Right kidney (tissue), 1 donor: ENCODE measurements around the gene AOPEP.
A peak's percentile ranks its signal among the peaks of the same experiment; 100 is the strongest.

Experiments
- DNase-seq: peaks from one replicate; pipeline ENCODE4 v3.0.0-alpha.2; 2016

AOPEP gene

DNA sequence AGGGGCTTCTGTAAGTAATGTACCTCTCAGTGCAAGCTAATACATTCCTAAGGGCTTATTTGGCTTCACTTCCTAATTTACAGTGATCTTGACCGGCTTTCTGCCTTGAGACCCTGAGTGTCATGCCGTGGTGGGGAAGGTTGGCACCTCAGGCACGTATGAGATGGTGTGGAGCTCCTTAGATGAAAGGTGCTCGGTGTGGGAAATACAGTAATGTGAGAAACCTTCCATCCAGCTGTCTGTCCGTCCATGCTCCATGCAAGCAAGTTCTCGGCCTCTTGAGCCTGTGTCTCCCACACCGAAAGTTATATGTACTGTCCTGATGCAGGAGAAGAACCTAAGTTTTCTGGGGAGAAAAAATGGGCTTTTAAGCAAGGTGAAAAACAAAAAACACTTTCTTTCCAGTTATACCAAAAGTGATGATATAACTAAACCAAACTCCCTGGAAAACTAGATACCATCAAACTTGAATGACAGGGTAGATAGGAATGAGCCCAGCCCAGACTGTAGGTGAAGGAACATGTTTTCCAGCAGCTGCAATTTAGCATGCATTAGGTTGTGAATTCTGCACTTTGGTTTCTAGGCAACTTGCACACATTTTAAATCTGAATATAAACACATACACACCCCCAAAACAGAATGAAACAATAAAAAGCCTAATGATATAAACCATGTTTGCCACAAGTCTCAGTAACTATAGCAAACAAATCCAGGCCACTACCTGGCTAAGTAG is 311.5 kb downstream of the AOPEP start:
- DNase-seq = no peak

DNA sequence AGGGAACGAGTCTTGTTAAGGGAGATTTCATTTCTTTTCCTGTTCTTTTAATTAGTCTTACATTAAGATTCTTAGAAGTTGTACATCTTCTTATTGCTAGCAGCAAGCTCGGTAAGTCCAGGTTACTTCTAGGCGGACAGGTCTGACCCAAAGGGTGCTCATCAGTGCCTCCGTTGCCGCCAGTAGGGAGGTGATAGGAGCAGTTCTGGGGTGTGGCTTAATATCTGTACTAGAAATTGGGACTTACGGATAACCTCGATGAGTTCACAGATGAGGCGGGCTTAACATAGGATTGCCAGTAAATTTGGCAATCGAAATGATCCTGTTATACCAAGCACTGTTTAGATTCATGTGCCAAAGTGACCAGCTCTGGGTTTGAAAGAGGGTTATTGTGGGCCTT is 312.2 kb downstream of the AOPEP start:
- DNase-seq = no peak

DNA sequence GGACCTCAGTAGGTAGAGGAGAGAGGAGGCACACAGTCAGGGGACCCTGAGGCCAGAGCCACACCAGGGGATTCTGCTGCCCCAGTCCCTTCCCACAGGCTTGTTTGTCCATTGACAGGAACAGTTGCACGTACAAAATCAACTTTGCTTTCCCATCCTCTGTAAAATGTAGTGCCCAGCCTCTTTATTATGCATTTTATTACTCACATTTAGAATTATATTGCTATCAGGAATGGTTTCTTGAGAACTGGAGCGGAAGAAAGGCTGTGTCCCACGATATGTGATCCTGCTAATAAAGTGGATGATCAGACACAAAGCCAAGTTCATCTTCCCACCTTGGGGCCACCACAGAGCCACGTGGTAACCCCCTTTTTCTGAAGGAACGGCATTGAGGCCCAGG is 313.6 kb downstream of the AOPEP start:
- no peak for DNase-seq

DNA sequence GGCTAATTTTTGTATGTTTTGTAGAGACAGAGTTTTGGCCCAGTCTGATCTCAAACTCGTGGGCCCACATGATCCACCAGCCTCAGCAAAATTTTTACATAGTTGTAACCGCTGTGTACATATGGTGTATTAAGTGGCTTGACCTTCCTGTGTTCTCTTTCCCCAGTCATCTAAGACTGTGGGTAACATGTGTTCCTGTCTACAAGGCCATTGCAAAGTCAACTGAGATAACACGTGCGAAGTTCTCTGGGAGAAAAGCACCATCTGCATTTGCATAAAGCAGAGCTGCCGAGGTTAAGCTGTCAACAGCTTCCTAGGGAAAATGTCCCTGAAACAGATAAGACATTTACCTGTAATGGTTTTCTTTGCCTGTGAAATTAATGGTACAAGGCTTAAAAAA is 317.3 kb downstream of the AOPEP start:
- no peak for DNase-seq

DNA sequence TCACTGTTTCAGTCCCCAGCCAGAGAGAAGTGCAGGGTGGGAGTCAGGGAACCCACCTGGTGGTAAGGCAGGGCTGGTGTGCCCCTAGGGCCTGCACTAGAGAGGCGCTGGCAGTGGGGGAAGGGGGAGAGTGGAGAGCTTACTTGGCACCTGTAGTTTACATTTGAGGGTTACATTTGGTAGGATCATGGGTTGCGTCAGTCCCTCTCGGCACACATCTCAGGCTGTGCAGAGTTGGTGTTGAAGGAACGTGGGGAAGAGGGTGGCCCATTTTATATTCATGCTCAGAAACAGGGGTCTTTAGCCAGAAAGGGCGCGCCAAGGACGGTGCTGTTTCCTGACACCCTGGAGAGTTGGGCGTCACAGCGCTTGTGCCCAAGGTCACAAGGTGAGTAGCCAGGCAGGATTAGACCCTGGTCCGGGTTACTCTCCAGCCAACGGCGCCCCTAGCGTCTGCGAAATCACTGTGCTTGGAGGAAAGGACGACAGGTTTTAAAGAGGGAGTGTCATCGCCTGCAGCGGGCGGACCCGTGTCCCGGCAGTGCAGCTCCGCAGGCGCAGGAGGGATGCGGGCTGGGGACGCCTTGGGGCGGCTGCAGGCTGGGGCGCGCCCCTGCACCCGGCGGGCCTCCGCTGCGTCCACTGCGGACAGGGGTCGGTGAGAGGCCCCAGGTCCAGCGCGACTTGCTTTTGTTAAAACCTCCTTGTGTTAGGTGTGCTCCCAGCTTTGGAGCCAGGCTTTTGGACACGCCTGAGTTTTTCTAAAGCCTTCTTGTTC is 318.4 kb downstream of the AOPEP start:
- DNase-seq = peak; percentile 71

DNA sequence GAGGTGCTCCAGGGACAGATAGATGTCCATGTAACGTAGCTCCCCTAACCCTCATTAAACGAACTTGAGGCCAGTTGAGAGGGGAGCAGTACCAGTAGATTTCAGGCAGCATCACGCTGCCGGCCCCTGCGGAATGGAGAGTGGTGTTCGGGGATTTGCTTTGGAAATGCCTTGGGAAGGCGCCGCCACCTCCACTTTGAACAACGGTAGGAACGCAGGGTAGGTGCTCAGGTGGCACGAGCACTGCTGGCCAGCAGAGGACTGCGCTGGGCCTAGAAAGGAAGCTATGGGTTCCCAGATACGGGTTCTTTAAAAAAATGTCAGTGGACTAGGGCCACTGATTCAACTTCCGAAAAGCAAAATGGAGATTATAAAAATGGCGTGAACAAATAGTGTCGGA is 319.3 kb downstream of the AOPEP start:
- DNase-seq = no peak

DNA sequence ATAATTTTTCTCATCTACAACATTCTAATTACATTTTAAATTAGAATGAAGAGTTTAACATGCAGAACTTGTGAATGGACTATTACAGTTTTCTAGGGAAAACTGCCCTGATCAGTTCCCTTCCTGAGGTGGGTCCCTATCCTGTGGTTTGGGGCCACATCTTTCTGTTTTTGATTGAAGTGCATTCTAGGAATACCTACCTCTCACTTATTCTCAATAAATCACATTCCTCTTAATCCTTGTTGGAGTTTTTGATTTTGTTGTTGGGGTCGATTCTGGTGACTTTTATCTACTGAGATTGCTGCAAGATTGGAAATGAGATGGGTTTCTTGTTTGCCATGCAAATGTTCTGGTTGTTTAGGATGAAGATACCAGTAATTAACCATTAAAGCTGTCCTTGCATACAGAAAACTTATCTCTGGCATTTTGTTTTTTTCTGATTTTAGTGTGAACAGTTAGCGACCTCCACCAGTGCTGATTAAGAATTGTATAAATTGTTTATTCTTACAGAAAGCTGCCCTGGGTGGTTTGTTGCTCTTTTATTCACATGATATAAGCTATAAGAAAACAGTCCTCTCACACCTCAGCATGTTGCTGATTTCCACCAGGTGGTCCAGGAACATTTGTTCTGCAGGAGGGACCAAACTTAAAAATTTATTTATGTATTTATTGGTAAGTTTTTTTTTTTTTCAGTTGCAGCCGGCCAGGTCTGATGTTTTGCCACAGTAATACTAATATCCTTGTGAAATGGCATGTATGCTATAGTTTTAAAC is 321.1 kb downstream of the AOPEP start:
- DNase-seq = no peak

DNA sequence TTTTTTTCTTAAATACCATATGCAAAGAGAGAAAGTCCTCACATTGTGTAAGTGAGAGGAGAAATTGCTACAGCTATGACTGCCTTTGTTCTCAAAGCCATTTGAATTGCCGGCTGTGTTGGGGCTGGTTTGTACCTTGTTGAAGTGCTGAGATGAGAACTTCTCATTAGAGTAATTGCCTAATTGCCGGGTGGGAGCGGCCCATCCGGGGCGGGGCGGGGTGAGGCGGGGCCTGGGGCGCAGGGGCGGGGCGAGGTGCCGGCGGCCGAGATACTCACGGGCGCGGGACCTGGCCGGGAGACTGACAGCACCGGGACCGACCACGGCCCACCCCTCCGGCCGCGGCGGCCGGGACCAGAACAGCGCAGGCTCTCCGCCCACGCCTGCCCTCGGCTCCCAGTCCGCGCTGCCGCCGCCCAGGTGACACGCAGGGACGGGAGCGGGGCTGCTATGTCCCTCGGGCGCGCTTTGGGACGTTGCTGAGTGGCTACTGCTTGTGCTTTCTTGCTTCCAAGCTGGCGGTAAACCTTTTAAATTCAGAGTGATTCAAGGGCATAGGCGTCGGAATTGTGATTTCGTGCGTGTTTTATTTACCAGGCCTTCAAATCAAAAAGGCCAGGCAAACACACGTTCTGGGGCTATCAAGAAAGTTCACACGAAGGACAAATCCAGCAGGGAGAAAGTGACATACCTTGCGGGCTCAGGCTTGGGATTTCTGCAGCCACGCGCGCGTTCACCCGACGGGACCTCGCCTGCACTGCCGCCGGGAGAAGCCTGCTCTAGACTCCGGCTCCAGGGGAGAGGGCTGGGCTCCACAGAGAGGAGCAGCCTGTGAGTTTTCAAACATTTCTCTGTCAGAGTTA is 322.0 kb downstream of the AOPEP start:
- DNase-seq = peak; percentile 86

DNA sequence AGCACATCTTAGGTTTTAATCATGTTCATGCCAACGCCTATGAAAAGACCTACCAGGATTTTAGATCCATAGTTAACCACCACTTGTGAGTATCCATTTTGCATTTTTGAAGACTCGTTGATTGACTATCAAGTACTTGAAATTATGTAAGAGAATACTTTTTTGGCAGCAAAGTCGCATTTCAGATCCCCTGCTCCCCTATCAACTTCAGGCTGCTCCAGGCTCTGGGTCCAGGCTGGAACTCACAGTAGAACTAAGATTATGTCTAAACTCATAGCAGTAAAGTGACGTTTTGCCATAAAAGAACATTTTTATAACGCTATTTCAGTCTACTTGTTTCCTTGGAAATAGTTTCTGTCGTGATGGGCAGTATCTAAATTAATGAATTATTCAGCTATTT is 323.3 kb downstream of the AOPEP start:
- no peak for DNase-seq

DNA sequence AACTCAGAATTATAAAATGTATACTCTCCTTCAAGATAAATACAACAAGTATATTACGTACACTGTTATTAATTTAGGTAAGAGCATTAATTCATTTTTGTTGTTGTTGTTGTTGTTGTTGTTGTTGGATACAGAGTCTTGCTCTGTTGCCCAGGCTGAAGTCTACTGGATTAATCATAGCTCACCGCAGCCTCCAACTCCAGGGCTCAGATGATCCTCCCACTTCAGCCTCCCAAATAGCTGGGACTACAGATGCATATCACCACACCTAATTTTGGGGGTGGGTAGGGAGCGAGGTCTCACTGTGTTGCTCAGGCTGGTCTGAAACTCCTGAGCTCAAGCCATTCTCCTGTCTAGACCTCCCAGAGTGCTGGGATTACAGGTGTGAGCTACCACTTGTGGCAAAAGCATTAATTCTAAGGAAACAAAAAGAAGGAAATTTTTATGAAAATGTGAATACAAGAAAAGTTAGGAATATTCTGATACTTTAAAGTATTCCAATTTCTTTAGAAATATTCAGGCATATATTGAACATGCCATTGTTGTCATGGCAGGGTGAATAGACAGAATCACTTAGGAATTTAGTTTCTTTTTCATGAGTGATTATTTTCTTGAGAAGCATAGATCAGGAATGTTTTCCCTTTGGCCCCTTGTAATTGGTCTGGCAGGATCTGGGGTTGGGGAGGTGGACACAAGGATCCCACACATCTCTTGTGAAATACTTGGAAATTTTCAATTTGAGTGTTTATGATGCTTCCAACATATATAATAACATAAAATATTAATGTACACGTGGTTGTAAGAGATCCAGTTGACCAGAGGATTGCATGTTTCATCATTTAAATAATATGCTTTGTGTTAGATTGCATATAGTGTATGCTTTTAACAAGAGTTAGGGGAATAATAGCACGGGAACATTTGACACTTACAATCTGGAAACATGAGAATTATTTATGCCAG is 327.4 kb downstream of the AOPEP start:
- DNase-seq = no peak

DNA sequence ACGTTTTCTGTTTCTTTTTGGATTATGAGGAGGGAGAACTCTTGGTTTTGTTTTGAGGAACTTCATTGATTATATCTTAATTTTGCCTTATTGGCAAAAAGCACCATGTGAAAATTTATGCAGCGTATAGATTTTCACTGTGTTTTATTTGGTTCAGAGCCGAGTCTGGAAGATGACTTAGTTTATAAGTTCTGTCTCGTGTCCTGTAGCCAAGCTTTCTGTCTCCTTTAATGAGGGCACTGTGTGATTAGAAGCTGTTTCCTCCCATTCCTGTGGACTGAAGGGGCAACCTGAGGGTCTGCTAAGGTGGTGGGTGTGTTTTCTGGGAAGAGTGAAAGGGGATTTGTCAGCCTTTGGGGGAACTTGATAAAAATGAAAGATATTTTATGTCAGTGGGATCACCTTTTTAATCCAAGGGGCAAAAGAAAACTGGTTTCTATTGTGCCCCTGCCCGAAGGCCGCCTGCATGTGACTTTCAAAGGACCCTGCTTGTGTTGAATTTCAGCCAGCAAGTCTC is 328.9 kb downstream of the AOPEP start:
- no peak for DNase-seq

DNA sequence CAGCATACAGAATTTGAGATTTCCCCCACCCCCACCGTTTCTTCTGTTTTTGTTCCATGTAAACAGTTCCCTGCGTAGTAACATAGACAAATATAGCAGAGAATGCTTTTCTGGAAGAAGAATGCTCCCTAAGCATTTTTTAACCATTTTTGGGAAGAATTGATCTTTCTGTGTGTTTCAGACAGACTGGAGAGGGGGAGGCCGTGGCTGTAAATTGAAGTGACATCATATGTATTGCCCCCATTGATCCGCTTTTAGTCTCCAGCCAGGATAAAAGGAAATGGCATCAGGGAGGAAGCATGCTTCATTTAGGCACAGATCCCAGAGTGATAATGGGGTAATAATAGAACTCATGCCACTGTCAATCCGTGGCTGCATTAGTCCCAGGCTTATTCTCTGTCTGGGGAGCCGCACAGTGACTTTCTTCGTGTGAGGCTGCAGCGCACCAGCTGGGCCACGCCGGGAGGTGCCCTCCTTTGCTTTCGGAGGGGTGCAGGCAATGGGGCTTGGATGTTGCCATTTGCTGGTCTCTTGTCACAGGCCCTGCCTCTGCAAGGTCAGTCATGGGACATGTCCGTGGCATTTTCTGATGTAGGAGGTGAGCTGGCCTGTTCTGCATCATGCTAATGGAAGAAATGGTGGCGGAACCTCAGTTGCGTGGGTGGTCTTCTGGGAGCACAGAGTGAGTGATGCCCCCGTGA is 329.5 kb downstream of the AOPEP start:
- no peak for DNase-seq

DNA sequence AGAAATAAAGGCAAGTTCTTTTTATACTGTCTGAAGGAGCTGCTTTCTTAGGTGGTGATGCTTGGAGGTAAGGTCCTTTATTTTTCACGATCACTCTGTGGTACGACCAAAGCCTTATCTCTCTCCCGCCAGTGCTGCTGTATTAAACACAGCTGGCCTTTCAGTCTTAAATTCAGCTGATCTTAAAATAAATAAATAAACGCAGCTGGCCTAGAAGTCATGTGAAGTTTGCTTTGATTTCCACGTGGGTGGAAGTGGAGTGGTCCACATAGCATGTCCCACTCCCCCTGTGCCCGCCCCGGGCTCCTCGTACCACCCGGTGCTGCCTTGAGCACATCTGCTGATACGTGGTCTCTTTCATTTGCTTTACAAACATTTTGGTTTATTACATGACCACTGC is 330.6 kb downstream of the AOPEP start:
- no peak for DNase-seq

DNA sequence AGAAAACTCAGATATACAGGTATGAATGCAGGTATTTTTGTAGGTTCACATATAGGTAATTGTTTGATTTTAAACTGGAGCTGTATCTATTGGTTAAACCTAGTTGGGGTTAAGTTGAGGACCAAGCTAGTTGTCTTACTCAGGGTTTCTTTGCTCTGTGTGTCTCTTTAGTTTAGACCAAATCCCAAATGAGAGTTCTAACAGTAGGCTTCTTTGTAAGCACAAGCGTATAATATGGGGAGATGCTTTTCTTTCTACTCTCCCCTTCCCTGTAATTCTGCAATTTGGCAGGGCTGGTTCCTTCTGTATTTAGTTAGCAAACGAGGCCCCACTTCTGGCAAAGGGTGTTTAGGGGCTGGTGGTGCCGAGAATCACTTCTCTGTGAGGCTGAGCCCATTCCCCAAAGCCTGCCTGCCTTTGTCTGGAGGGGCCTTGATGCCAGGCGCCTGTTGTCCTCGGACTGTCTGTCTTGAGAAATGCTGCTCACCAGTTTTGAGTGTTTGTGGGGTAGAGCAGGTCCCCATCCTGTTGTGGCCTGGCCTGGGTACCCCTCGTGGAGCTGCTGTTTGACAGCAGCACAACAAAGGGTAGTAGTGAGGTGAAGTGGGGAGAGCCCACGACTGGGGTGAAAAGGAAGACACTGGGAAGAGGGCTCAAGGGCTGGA is 331.8 kb downstream of the AOPEP start:
- no peak for DNase-seq

DNA sequence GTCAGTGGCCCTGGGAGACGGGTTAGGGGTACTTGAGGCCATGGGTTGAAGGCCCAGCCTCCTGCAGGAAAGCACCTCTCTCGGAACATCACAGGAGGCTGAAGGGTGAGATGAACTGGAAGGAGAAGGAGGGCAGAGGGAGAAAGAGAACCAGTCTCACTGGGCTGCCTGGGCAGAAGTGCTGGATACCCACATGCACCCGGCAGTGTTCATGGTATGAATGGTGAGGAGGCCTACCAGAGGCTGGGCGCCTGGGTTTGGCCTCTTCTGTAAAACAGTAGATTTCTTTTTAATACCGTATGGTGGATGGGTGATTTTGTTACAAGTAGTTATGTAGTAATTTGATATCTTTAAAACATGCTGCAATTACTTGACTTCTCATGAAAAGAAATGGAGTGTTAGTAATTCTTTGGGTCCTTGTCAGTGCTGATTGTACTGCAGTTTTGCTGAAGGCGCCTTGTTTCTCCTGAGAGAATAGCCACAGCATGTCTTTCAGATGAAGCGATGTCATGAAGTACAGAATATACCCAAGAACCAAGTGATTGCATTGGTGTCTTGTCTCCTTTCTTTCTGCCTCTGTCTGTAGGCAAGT is 332.4 kb downstream of the AOPEP start:
- DNase-seq = no peak

DNA sequence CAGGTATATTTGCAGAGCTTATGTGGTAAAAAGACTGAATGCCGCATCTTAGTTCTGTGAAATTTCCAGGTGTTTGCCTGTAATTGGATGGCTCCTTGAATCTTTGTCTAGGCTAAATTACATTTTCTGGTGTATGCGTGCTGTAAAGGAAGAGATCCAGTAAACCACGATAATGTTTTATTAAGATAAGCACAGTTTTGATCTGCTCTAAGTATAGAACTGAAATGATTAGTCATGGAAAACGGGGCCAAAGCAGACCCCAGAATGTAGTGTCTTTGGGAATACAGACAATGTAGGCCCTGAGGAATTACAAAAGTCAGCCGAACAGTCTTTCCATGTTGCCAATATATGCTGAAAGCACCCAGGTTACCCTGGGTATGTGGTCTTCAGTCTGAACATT is 333.7 kb downstream of the AOPEP start:
- DNase-seq = no peak

DNA sequence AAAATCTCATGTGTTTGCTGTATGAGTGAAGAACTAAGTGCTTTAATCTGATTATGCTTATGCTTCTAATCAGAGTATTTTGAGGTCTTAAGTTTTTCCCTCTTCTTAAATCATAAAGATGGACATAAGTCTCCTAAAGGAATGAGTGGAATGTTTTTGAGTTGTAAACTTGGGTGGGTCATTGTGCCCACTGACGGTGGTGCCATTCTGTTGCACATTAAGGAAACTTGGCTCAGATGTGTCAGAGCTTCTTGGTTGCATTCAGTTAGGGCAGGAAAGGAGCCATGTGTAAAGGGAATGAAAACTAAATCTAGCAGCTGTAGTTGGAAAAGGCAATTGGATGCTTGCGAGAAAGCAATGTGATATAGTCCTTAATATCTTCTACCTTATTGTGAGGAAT is 334.4 kb downstream of the AOPEP start:
- DNase-seq = no peak

DNA sequence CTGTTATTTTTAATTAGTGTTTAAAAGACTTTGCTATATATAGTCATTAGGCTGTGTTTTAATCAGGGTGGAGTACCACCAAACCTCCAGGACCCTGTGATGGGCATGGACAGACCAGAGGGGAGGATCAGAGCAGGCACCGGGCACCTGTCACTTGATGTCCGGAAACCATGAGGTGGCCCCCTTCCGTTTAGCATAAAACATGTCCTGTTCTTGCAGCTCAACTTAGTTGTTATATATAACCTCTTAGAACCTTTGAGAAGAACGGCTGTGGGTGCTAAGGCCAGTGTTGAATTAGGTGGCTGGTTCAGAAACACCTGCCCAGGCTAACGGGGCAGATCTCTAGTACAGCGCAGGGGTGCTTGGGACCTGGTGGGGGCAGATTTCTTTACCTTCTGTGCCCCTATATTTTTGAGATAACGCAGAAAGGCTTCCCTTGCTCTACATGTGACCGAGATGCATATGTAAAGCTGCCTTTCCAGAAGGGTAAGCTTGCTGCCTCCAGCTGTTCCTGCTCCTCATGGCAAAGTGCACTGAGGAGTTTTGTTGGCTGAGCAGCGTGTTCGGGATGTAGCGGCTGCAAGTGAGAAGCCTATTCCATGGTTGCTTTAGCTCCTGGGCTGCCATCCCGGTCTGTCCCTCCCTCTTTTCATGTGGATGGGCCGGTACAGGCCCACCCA is 335.6 kb downstream of the AOPEP start:
- no peak for DNase-seq
